Stimulated activated CD8-positive, alpha-beta memory T cell treated with anti-CD3 and anti-CD28 coated beads, Interleukin-2, amount 100 ng/mL, for 48 hours (primary cell): ENCODE results near the gene CHGA.

Experiments used
- DNase-seq, 2 donors: peaks; one replicate each; pipeline ENCODE4 v3.0.0-alpha.2; 2020; ENCODE audit warnings: low read depth in 2 of 2

Gene CHGA

GRCh38 chr14:92929689-92930608 lies 7.0 kb downstream of the CHGA start:
- no peak for DNase-seq

DNA sequence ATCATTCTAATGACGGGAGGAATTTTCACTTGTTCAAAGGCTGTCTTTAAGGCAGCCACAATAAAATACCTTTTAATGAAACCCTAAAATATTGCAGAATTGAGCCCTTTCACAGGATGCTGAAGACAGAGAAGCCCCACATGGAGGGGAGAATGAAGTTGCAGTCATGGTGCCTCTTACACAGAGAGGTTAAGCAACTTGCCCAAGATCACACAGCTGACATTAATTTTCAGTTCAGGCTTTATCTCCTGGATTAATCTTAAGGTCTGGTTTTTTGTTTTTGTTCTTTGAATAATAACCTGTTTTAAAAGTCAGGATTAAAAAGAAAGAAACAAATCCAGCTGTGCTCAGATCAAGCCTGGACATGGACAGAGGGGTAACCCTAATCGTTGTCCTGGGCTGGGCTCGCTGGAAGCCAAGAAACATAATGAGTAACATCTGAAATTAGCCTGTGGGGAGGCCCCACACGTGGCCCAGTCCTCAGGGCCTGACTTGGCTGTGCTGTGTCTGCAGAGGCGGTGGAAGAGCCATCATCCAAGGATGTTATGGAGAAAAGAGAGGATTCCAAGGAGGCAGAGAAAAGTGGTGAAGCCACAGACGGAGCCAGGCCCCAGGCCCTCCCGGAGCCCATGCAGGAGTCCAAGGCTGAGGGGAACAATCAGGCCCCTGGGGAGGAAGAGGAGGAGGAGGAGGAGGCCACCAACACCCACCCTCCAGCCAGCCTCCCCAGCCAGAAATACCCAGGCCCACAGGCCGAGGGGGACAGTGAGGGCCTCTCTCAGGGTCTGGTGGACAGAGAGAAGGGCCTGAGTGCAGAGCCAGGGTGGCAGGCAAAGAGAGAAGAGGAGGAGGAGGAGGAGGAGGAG lies 8.0 kb downstream of the CHGA start:
- no peak for DNase-seq

DNA sequence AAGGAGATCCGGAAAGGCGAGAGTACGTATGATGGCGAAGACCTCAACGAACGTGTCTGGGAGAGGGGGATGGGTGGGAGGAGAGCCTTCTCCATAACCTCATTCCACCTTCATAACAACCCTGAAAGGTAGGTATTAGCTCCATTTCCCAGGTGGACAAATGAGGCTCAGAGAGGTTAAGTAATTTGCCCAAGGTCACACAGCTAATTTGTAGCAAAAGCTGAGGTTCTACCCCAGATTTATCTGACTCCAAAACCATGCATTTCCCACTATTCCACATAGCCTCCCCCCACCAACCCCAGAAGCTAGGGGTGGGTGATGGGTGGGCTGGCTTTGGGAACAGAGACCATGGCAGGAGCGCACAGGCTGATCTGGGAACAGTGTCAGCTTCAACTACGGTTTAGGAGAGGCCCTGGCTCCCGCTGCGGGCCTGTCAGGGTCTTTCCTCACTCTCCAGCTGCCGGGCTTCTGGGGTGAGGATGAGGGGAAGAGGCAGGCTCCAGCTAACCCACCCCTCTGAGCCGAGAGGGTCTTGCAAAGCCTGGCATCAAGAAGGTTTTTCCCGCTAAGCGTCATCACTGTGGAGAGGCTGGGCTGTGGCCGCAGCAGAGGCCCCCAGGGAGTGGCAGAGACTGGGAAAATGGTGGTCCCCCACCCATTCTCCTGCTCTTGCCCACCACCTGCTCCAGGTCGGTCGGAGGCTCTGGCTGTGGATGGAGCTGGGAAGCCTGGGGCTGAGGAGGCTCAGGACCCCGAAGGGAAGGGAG lies 8.9 kb downstream of the CHGA start:
- DNase-seq: no peak

DNA sequence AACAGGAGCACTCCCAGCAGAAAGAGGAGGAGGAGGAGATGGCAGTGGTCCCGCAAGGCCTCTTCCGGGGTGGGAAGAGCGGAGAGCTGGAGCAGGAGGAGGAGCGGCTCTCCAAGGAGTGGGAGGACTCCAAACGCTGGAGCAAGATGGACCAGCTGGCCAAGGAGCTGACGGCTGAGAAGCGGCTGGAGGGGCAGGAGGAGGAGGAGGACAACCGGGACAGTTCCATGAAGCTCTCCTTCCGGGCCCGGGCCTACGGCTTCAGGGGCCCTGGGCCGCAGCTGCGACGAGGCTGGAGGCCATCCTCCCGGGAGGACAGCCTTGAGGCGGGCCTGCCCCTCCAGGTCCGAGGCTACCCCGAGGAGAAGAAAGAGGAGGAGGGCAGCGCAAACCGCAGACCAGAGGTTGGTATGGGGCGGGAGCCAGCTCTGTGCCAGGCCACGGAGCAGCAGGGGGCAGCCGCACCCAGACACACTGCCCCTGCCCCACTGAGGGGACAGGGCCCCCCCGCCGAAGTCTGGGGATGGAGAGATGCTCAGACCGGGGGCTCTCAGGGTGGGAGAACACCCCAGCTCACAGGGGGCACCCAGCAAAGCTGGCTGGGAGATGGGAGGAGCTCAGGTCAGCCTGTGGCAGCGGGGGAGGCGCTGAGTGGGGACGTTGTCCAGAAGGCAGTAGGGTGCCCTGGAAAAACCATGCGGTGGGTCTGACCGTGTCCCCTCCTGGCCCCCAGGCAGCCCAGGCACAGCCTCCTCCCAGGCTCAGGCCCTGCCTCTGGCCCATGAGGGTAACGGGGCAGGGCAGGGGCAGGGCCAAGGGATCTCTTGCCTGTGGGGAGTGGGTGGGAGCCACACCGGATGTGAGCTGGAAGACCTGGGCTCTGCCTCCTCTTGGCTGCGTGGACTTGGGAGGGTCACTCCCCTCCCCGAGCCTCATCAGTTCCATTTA lies 9.8 kb downstream of the CHGA start:
- DNase-seq: no peak

DNA sequence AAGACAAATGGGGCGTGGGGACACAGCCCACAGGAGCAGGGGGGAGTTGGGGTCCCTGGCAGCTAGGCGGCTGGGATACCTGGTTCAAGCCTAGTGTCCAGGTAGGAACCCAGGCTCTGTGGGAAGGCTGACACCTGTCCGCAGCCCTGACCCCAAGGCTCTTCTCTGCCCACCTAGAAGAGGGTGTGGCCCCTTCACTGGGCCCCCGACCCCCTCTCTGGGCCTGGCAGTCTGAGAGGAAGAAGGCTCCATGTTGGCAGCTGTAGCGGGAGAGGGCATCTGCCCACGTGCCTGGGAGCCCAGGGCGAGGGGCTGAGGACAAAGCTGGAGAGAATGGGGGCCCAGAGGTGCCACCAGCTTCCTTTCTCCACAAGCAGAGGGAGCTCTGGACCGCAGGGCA lies 10.5 kb downstream of the CHGA start:
- DNase-seq: no peak

DNA sequence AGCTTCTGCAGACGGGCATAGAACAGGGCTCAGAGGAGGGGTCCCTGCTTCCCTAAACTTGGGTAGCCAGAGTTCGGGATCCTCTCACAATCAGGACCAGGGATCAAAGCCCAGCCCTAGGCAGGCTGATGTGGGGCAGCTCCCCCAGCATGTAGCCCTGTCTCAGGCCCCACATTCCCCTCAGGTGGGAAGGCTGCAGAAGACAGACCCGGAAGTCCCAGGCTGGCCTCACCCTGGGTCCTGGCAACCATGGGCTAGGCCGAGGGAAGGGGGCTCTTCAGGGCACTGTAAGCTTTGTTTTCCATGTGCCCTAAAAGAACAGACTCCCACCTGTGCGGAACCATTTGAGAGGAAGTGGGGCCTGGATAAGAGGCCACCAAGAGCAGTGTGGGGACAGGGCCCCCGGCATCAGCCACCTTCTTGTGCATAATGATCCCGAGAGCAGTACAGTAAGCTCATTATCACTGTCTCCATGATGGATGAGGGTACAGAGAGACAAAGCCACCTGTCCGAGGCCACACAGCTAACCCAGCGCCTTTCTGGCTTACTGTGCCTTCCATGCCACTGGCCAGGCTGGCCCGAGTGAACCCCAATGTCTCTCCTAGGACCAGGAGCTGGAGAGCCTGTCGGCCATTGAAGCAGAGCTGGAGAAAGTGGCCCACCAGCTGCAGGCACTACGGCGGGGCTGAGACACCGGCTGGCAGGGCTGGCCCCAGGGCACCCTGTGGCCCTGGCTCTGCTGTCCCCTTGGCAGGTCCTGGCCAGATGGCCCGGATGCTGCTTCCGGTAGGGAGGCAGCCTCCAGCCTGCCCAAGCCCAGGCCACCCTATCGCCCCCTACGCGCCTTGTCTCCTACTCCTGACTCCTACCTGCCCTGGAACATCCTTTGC lies 11.5 kb downstream of the CHGA start:
- no peak for DNase-seq

DNA sequence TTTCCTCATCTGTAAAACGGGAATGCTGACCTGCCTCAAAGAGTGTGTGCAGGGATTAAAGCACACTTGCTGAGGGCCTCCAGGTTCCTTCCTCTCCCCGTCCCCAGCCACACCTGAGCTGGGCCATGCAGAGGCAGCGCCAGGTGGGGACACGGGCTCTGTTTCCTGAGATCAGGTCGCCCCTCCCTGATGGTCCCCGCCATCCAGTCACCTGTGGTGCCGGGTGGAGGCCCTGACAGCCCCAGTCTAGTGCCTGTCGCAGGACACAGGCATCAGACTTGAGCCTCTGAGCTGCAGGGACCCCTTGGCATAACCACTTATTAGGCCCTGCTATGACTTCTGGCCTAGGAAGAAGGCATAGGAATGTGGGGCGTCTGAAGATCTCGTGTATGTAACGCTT lies 12.5 kb downstream of the CHGA start:
- no peak for DNase-seq

GRCh38 chr14:92936085-92936484 lies 13.1 kb downstream of the CHGA start:
- no peak for DNase-seq

- no peak for DNase-seq
Observed at GRCh38 chr14:92937051-92937937, 14.3 kb downstream of the CHGA start.

GRCh38 chr14:92938235-92938875 lies 15.4 kb downstream of the CHGA start:
- DNase-seq: no peak

GRCh38 chr14:92938890-92939671 lies 16.1 kb downstream of the CHGA start:
- DNase-seq: no peak

DNA sequence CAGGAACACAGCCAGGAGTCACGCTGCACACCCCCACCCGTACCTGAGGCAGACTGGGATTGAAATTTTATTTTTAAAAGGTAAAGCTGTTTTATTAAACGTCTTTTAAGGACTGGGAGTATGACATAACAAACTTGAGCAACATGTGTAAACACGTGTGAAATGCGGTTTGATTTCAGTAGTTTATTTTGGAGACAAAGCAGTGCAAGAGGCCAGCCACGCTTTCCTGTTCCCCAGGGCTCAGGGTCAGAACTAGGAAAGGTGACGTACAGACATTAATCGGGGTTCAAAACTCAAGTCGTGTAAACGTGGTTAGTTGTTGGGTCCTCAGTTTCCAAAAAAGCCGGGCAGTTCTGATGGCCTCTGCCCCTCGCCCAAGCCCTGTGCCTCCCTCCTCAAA lies 16.7 kb downstream of the CHGA start:
- DNase-seq: no peak

DNA sequence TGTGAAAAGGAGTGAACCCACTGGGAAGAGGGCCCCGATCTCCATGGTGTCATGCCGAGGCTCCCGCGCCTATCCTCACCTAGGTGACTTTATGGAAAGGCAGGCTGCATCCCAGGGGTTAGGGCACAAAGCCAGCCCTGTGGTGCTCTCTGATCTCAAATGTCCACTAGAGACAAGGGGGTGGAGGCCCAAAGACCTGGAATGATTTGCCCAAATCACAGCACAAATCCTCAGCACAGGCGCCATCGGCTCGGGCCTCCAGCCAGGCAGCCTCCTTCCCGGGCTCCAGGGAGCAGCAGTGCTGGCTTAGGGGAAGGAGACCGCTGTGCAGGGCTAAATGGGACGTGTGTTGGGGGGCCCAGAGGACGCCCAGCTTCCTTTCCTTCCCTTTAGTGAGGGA lies 17.6 kb downstream of the CHGA start:
- no peak for DNase-seq

- no peak for DNase-seq
Observed at GRCh38 chr14:92941531-92941930, 18.6 kb downstream of the CHGA start.

- DNase-seq: no peak
Observed at GRCh38 chr14:92942136-92942535, 19.2 kb downstream of the CHGA start.

DNA sequence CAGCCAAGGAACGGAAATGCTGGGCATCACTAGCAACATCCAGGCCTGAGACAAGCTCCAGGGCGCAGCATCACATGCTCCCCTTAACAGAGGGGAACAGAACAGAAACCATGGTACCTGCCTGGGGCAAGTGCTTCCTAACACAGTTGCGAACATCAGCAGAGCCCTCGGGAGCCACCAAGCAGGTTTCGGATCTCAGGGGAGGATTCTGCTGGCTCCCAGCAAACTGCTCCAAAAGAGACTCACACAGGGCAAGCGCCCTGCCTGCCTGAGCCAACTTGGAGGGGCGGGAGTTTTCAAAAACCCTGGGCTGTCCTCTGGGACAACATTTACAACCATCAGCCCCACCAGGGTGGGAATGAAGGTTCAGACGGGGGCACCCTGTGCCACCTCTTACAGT lies 19.6 kb downstream of the CHGA start:
- DNase-seq: no peak

DNA sequence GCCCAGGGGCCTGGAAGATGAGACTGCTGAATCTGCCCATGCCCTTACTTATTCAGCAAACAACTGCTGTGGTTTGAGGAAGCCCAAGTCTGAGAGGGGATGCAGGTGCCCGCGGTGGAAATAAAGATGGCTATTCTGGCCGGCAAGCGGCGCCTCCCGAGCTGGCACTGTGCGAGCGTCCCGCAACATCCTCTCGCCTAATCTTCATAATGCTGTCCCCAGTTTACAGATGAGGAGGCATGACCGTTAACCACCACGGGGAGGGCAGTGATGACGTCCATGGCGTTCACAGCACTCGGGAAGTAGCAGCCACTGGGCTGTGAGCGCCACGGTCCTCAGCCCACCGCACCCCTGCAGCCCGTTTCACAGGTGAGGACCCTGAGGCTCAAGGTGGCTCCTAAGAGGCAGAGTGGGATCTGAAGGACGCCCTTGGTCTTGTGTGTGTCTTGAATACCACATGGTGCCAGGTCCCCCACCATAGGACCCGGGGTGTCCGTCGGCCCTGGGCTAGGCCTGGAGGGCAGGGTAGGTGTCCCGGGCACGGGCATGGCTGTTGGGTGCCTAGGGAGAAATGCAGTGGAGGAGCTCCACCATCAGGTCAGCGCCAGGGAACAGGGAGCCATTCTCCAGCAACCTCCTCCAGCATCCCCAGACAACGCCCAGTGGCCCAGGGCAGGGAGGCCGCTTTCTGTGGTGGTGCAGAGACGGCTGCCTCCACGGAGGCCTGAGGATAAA lies 20.2 kb downstream of the CHGA start:
- no peak for DNase-seq
